Endodermal cell (in vitro differentiated cells): ENCODE results near the gene LIN7A. TPM values are rescaled to one million over a fixed set of nuclear protein-coding genes. Genes with fewer than 3 reads are reported as not detected.

Source experiments
- DNase-seq: peaks from one replicate; pipeline ENCODE4 v3.0.0-alpha.2; 2017
- H3K27ac ChIP-seq: 2 replicates; pipeline ENCODE4 v1.5.1; 2013; ENCODE audit warnings: mild to moderate bottlenecking, low read depth, low read length, moderate library complexity
- H3K27me3 ChIP-seq: 2 replicates; pipeline ENCODE4 v1.6.1; 2013; ENCODE audit warnings: mild to moderate bottlenecking, low read length, moderate library complexity; ENCODE audit not compliant: insufficient read depth, control insufficient read depth, poor library complexity, severe bottlenecking
- H3K36me3 ChIP-seq: 2 replicates; pipeline ENCODE4 v1.7.0; 2013; ENCODE audit warnings: mild to moderate bottlenecking, low read length, moderate library complexity; ENCODE audit not compliant: control insufficient read depth, insufficient read depth
- H3K4me1 ChIP-seq: one replicate; pipeline ENCODE4 v1.7.0; 2013; ENCODE audit warnings: low read length; ENCODE audit not compliant: control insufficient read depth, insufficient read depth
- H3K4me3 ChIP-seq: 2 replicates; pipeline ENCODE4 v1.5.1; 2013; ENCODE audit warnings: mild to moderate bottlenecking, low read length, moderate library complexity
- H3K9ac ChIP-seq: 2 replicates; pipeline ENCODE4 v1.6.1; 2013; ENCODE audit warnings: mild to moderate bottlenecking, low read length, moderate library complexity; ENCODE audit not compliant: poor library complexity, severe bottlenecking; ENCODE audit errors: extremely low read depth
- H3K9me3 ChIP-seq: 2 replicates; pipeline ENCODE4 v1.6.1; 2013; ENCODE audit warnings: mild to moderate bottlenecking, low read length, moderate library complexity; ENCODE audit not compliant: control insufficient read depth
- H3K27ac Mint-ChIP-seq: 2 replicates; pipeline ENCODE4 v1.8.0; 2020; ENCODE audit warnings: mixed read lengths
- H3K27me3 Mint-ChIP-seq: 2 replicates; pipeline ENCODE4 v1.8.0; 2021; ENCODE audit warnings: mild to moderate bottlenecking, mixed read lengths; ENCODE audit not compliant: insufficient read depth
- H3K36me3 Mint-ChIP-seq: 2 replicates; pipeline ENCODE4 v1.8.0; 2020; ENCODE audit warnings: low read depth, mixed read lengths
- H3K4me1 Mint-ChIP-seq: 2 replicates; pipeline ENCODE4 v1.8.0; 2020; ENCODE audit warnings: mixed read lengths
- H3K4me3 Mint-ChIP-seq: 2 replicates; pipeline ENCODE4 v1.8.0; 2020; ENCODE audit warnings: mild to moderate bottlenecking, moderate library complexity, mixed read lengths
- H3K9me3 Mint-ChIP-seq: 2 replicates; pipeline ENCODE4 v1.8.0; 2020; ENCODE audit warnings: mild to moderate bottlenecking, mixed read lengths
- WGBS, 2 experiments: methylation state at CpG; one replicate each; pipeline versions ENCODE4 v1.1.5 to v1.1.7; 2013; ENCODE audit warnings: missing lambda C conversion rate in 2 of 2, mixed read lengths in 1 of 2; ENCODE audit not compliant: insufficient coverage in 1 of 2, insufficient read length in 1 of 2; 5-methylcytosine and 5-hydroxymethylcytosine counted together
- total RNA-seq, 2 donors: library from RNA; stranded (reverse); fragmentation: NEBNext Ultra II Directional in 1 of 2; extraction: Animal tissue kit (Norgen Biotek cat#: 25700) in 1 of 2; gene quantifications; 2 replicates in 1 of 2; 3 replicates in 1 of 2; pipeline ENCODE4 v1.2.1, GENCODE V29; 2021
- TF ChIP-seq, protein P1 (sequence below): fragments of 200-600 bp; sonication (generic); conservative IDR thresholded peaks from 2 replicates; pipeline ENCODE4 v1.5.0; 2021; ENCODE audit warnings: antibody characterized with exemption, mild to moderate bottlenecking

Gene LIN7A
- total RNA-seq, 2 donors from 2014 or later: 19.3 to 27.2 TPM

- no peak overlapping the region for H3K4me3 Mint-ChIP-seq
- Histone ChIP-seq H3K9ac (no peak overlapping the region), H3K36me3 (no peaks in the 10 kb centered on the region), H3K27ac (no peak overlapping the region), H3K4me3 (no peak overlapping the region), H3K4me1 (no peaks in the 10 kb centered on the region), H3K9me3 (no peaks in the 10 kb centered on the region), H3K27me3 (no peaks in the 10 kb centered on the region)
- no peaks in the 10 kb centered on the region for H3K36me3 Mint-ChIP-seq
- TF ChIP-seq, protein P1, sequence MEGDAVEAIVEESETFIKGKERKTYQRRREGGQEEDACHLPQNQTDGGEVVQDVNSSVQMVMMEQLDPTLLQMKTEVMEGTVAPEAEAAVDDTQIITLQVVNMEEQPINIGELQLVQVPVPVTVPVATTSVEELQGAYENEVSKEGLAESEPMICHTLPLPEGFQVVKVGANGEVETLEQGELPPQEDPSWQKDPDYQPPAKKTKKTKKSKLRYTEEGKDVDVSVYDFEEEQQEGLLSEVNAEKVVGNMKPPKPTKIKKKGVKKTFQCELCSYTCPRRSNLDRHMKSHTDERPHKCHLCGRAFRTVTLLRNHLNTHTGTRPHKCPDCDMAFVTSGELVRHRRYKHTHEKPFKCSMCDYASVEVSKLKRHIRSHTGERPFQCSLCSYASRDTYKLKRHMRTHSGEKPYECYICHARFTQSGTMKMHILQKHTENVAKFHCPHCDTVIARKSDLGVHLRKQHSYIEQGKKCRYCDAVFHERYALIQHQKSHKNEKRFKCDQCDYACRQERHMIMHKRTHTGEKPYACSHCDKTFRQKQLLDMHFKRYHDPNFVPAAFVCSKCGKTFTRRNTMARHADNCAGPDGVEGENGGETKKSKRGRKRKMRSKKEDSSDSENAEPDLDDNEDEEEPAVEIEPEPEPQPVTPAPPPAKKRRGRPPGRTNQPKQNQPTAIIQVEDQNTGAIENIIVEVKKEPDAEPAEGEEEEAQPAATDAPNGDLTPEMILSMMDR: no peak
- H3K27ac Mint-ChIP-seq: no peak overlapping the region
- peaks cover 9% of the 10 kb centered on the region for H3K4me1 Mint-ChIP-seq
- DNase-seq: no peak
- H3K27me3 Mint-ChIP-seq: no peaks in the 10 kb centered on the region
- 43 to 49% methylated on average over 4 to 5 of the region's 5 CpGs for WGBS, 2 experiments
- H3K9me3 Mint-ChIP-seq: no peaks in the 10 kb centered on the region
Measured at GRCh38 chr12:80954857-80955520, 17.3 kb upstream of the LIN7A start.

GRCh38 chr12:80952443-80952842 is 14.7 kb upstream of the LIN7A start:
- H3K9me3 Mint-ChIP-seq: no peaks in the 10 kb centered on the region

DNA sequence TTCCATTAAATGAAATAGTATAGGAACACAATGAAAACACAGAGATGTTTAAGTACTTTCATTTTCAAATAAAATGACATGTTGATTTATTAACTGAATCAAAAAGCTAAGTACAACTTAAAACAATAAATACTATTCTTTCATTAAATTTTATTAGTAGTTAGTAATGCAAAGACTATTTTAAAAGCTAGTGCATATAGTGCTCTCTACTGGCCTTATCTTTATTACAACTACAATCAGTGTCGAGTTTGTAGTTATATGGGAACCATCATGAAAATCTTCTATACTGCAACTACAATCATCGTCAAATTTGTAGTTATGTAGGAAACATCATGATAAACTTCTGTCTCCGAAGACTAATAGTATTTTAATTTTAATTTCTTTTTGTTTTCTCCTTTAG is 8.9 kb upstream of the LIN7A start:
- TF ChIP-seq, protein P1: peak; percentile 40
- Mint-ChIP-seq H3K9me3 (no peaks in the 10 kb centered on the region), H3K27ac (no peak overlapping the region), H3K27me3 (no peaks in the 10 kb centered on the region), H3K36me3 (no peaks in the 10 kb centered on the region), H3K4me1 (peaks cover 7% of the 10 kb centered on the region), H3K4me3 (no peak overlapping the region)
- Histone ChIP-seq H3K9me3 (no peaks in the 10 kb centered on the region), H3K27ac (no peak overlapping the region), H3K4me3 (no peak overlapping the region), H3K27me3 (no peaks in the 10 kb centered on the region), H3K9ac (no peak overlapping the region), H3K36me3 (no peaks in the 10 kb centered on the region), H3K4me1 (peaks cover 8% of the 10 kb centered on the region)
- 91 to 92% methylated on average over 1 to 2 of the region's 3 CpGs for WGBS, 2 experiments
- no peak for DNase-seq

More at GRCh38 chr12:80952443-80952842, 14.7 kb upstream of the LIN7A start:
- no peaks in the 10 kb centered on the region for H3K9me3 ChIP-seq
- Mint-ChIP-seq H3K4me1 (peaks cover 9% of the 10 kb centered on the region), H3K27me3 (no peaks in the 10 kb centered on the region), H3K36me3 (no peaks in the 10 kb centered on the region), H3K4me3 (no peak overlapping the region), H3K27ac (no peak overlapping the region)
- no peak overlapping the region for H3K27ac ChIP-seq
- no peak overlapping the region for H3K4me3 ChIP-seq
- TF ChIP-seq, protein P1: no peak
- no peak for DNase-seq
- no peaks in the 10 kb centered on the region for H3K36me3 ChIP-seq
- H3K4me1 ChIP-seq: no peaks in the 10 kb centered on the region
- H3K9ac ChIP-seq: no peak overlapping the region
- no peaks in the 10 kb centered on the region for H3K27me3 ChIP-seq
